ENCODE data around the gene USP49. TPM values are rescaled to one million over a fixed set of nuclear protein-coding genes. Genes with fewer than 3 reads are reported as not detected.
"Not testable (repeated sequence)": the region's sequence is repeated elsewhere in the genome, so short reads cannot be mapped to it uniquely, and the experiment has no call there.

Gene USP49
- total RNA-seq, 1 donor from 2014 or later: 2.7 TPM

DNA sequence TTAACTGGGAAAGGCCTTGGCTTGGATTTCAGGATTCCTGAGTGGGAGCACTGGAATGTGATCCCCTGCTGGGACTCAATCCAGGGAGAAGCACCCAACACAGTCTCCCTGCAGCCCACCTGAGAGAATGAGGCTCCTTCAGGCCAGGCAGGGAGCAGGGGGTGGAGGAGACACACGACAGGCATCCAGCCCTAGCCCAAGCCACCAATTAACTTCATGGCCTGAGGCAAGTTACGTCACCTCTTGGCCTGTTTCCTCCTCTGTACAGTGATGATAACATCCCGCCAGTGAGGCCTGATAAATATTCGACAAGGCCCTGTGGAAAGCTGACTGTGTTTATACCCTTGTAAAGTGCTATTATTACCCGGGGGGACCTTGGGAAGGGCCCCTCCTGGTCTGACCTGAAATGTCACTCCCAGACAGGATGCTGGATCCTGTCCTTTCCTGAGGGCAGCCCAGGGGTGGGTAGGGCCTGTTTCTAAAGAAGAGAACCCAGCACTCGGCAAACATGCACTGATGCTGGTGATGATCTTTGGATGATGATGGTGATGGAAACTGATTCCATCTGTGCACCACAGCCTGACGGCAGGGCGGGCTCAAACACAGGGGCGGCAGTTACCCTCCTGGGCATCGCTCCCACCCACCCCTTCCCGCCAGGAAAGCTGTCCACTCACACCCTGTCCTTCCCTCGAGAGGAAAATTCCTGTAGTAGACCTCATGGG, 127.9 kb downstream of the USP49 start:
- DNase-seq (ENCODE audit: low read depth): no peak
- TF ChIP-seq CTCF (conservative IDR thresholded peaks at IDR 0.05; ENCODE audit: low read depth, low read length): no peak
- no peak overlapping the region for H3K4me3 ChIP-seq (ENCODE audit: low read depth, low read length)

DNA sequence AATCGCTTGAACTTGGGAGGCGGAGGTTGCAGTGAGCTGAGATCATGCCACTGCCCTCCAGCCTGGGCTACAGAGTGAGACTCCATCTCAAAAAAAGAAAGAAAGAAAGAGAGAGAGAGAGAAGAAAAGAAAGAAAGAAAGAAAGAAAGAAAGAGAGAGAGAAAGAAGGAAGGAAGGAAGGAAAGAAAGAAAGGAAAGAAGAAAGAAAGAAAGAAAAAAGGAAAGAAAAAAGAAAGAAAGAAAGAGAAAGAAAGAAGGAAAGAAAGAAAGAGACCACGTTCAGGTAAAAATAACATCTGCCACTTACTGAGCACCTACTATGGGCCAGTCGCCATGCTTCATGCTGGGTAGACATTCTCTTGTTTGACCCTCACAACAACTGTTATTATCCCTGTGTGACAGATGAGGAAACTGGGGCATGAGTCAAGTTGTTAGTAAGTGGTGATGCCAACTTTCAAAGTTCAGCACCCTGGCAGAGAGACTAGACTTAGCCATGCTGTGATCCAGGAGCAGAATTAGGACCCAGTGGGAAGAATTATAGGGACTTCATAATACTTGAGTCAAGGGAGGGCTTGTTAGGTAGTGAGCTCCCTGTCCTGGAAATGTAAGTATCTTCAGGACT, 129.0 kb downstream of the USP49 start:
- not testable (repeated sequence) for DNase-seq (ENCODE audit: low read depth); H3K4me3 ChIP-seq (ENCODE audit: low read depth, low read length)

DNA sequence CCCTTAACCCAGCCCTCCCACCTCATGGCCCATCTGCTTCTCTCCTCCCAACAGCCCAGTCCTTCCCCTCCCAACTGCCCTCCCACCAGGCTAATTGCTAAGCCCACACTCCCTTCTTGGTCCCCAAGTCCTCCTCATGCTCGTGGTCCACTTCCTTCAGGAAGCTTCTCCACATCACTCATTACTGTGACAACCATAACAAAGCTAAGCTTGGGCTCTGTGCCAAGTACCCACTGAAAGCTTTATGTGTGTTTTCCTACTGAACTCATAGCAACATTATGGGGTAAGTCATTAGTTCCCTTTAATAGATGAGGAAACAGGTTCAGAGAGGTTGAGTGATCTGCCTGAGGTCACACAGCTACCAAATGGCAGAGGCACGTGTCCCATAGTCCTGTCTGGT, 131.7 kb downstream of the USP49 start:
- H3K4me3 ChIP-seq (ENCODE audit: low read depth, low read length): no peak overlapping the region
- DNase-seq (ENCODE audit: low read depth): no peak
- TF ChIP-seq CTCF (conservative IDR thresholded peaks at IDR 0.05; ENCODE audit: low read depth, low read length): no peak

DNA sequence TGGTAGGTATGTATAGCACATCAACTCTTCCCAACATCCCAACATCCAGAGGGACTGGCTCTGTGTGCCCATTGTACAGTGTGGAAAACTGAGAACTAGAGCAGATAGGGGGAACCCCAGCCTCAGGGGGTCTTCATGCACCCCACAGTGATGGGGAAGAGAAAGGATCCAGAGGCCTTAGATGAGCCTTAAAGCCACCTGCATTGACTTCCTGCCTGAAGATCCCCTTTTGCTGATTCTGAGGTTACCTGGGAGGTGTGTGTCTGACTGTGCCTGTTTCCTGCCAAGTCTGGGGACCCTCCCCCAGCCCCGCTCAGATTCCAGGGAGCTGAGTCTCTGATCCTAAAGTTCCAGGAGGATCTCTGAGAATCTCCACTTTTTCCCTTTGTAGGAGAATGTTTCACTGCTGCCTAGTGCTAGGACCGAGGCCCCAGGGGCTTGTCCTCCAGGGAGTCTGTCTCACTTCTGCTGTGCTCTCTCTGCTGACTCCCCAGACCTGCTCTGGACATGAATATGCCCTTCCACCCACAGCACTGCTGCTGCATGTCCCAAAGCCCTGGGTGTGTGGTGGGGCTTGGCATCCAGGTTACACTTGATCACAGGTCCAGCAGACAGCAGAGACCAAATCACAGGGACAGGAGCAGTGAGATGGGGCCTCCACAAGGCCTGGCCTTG, 135.1 kb downstream of the USP49 start:
- no peak overlapping the region for H3K4me3 ChIP-seq (ENCODE audit: low read depth, low read length)
- DNase-seq (ENCODE audit: low read depth): no peak
- TF ChIP-seq CTCF (conservative IDR thresholded peaks at IDR 0.05; ENCODE audit: low read depth, low read length): no peak

GRCh38 chr6:41759106-41759904, 135.9 kb downstream of the USP49 start:
- no peak overlapping the region for H3K4me3 ChIP-seq (ENCODE audit: low read depth, low read length)
- TF ChIP-seq CTCF (conservative IDR thresholded peaks at IDR 0.05; ENCODE audit: low read depth, low read length): no peak
- DNase-seq (ENCODE audit: low read depth): no peak

GRCh38 chr6:41758641-41759035, 136.5 kb downstream of the USP49 start:
- no peak for TF ChIP-seq CTCF (conservative IDR thresholded peaks at IDR 0.05; ENCODE audit: low read depth, low read length)
- no peak for DNase-seq (ENCODE audit: low read depth)
- H3K4me3 ChIP-seq (ENCODE audit: low read depth, low read length): no peak overlapping the region

Data from epithelial cell of proximal tubule (primary cell).